ENCODE results near the gene ATP9A. TPM values are rescaled to one million over a fixed set of nuclear protein-coding genes. Genes with fewer than 3 reads are reported as not detected.
A peak's percentile ranks its signal among the peaks of the same experiment; 100 is the strongest.

Gene ATP9A
- total RNA-seq, 1 experiment from 2014 or later: 16.8 TPM

DNA sequence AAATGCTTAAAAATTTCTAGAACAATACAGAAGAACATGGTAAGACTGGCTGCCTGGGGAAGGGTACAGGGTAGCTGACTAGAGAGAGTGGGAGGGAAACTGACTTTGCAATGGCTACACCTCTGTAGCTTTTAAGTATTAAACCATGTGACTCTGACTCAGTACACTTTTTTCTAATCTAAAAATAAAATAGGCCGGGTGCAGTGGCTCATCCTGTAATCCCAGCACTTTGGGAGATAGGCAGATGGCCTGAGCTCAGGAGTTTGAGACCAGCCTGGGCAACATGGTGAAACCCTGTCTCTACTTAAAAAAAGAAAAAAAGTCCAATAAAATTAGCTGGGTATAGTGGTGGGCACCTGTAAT is 18.5 kb downstream of the ATP9A start:
- TF ChIP-seq, protein P1, sequence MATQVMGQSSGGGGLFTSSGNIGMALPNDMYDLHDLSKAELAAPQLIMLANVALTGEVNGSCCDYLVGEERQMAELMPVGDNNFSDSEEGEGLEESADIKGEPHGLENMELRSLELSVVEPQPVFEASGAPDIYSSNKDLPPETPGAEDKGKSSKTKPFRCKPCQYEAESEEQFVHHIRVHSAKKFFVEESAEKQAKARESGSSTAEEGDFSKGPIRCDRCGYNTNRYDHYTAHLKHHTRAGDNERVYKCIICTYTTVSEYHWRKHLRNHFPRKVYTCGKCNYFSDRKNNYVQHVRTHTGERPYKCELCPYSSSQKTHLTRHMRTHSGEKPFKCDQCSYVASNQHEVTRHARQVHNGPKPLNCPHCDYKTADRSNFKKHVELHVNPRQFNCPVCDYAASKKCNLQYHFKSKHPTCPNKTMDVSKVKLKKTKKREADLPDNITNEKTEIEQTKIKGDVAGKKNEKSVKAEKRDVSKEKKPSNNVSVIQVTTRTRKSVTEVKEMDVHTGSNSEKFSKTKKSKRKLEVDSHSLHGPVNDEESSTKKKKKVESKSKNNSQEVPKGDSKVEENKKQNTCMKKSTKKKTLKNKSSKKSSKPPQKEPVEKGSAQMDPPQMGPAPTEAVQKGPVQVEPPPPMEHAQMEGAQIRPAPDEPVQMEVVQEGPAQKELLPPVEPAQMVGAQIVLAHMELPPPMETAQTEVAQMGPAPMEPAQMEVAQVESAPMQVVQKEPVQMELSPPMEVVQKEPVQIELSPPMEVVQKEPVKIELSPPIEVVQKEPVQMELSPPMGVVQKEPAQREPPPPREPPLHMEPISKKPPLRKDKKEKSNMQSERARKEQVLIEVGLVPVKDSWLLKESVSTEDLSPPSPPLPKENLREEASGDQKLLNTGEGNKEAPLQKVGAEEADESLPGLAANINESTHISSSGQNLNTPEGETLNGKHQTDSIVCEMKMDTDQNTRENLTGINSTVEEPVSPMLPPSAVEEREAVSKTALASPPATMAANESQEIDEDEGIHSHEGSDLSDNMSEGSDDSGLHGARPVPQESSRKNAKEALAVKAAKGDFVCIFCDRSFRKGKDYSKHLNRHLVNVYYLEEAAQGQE (IDR thresholded peaks at IDR 0.05; ENCODE audit: low read depth): no peak
- TF ChIP-seq POLR2A (IDR thresholded peaks at IDR 0.05; ENCODE audit: borderline replicate concordance, extremely low read depth, insufficient read depth, insufficient read length) (no peak), SP1 (IDR thresholded peaks at IDR 0.05; ENCODE audit: low read depth) (no peak), POLR2AphosphoS5 (IDR thresholded peaks at IDR 0.05; ENCODE audit: low read depth, low read length) (peak; percentile 23), ELF1 (IDR thresholded peaks at IDR 0.05; ENCODE audit: borderline replicate concordance, low read depth) (no peak), SRF (IDR thresholded peaks at IDR 0.05; ENCODE audit: low read depth) (no peak), EZH2 (IDR thresholded peaks at IDR 0.05) (no peak), ZNF274 (IDR thresholded peaks at IDR 0.05; ENCODE audit: low read depth, low read length) (no peak), TCF7L2 (IDR thresholded peaks at IDR 0.05; ENCODE audit: borderline replicate concordance, extremely low read depth, insufficient read depth, insufficient read length) (no peak), JUND (IDR thresholded peaks at IDR 0.05) (peak; percentile 14; the same call in 1 of the 2 replicates), SIN3A (IDR thresholded peaks at IDR 0.05; ENCODE audit: low read depth) (no peak; the same call in 1 of the 2 replicates), YY1 (IDR thresholded peaks at IDR 0.05; ENCODE audit: extremely low read depth, insufficient replicate concordance, low read depth, low read length) (no peak), FOSL1 (IDR thresholded peaks at IDR 0.05; ENCODE audit: low read depth) (no peak), EZH2phosphoT487 (IDR thresholded peaks at IDR 0.05; ENCODE audit: borderline replicate concordance) (no peak)
- TF ChIP-seq, protein P2, sequence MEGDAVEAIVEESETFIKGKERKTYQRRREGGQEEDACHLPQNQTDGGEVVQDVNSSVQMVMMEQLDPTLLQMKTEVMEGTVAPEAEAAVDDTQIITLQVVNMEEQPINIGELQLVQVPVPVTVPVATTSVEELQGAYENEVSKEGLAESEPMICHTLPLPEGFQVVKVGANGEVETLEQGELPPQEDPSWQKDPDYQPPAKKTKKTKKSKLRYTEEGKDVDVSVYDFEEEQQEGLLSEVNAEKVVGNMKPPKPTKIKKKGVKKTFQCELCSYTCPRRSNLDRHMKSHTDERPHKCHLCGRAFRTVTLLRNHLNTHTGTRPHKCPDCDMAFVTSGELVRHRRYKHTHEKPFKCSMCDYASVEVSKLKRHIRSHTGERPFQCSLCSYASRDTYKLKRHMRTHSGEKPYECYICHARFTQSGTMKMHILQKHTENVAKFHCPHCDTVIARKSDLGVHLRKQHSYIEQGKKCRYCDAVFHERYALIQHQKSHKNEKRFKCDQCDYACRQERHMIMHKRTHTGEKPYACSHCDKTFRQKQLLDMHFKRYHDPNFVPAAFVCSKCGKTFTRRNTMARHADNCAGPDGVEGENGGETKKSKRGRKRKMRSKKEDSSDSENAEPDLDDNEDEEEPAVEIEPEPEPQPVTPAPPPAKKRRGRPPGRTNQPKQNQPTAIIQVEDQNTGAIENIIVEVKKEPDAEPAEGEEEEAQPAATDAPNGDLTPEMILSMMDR (IDR thresholded peaks at IDR 0.05 in 2 of 3, conservative IDR thresholded peaks at IDR 0.05 in 1 of 3; ENCODE audit: borderline replicate concordance in 1 of 3, insufficient read depth in 1 of 3, low read depth in 2 of 3, low read length in 2 of 3): no peak
- TF ChIP-seq, protein P3, sequence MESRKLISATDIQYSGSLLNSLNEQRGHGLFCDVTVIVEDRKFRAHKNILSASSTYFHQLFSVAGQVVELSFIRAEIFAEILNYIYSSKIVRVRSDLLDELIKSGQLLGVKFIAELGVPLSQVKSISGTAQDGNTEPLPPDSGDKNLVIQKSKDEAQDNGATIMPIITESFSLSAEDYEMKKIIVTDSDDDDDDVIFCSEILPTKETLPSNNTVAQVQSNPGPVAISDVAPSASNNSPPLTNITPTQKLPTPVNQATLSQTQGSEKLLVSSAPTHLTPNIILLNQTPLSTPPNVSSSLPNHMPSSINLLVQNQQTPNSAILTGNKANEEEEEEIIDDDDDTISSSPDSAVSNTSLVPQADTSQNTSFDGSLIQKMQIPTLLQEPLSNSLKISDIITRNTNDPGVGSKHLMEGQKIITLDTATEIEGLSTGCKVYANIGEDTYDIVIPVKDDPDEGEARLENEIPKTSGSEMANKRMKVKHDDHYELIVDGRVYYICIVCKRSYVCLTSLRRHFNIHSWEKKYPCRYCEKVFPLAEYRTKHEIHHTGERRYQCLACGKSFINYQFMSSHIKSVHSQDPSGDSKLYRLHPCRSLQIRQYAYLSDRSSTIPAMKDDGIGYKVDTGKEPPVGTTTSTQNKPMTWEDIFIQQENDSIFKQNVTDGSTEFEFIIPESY (IDR thresholded peaks at IDR 0.05; ENCODE audit: extremely low read depth, insufficient replicate concordance, low read length): no peak
- TF ChIP-seq, protein P4, sequence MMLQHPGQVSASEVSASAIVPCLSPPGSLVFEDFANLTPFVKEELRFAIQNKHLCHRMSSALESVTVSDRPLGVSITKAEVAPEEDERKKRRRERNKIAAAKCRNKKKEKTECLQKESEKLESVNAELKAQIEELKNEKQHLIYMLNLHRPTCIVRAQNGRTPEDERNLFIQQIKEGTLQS (IDR thresholded peaks at IDR 0.05): no peak
- H3K9me3 ChIP-seq (ENCODE audit: control insufficient read depth in 1 of 2, insufficient read depth in 1 of 2, low read depth in 1 of 2, low read length in 2 of 2): no peaks in the 10 kb centered on the region
- no peaks in the 10 kb centered on the region for H3K36me3 ChIP-seq (ENCODE audit: control insufficient read depth in 1 of 2, insufficient read depth in 2 of 2, low read length in 2 of 2)
- peaks cover 20% of the 10 kb centered on the region for H3K79me2 ChIP-seq (ENCODE audit: insufficient read depth, low read length)
- ATAC-seq (peak; percentile 39), DNase-seq (ENCODE audit: low read depth, low spot score) (no peak)
- POLR2A ChIA-PET: interaction anchor here (0.8 to 3.2 kb wide), 5 partner anchors 11 to 89 kb away, joined by 3 to 15 read pairs (median 10); no protein-coding TSS in a partner anchor
- H3K4me3 ChIP-seq (replicated peaks in 1 of 2; ENCODE audit: low read depth in 1 of 2, low read length in 2 of 2): peak overlapping the region; percentile 22 to 30
- peaks cover 59 to 85% of the 10 kb centered on the region in 2 experiments for H3K4me1 ChIP-seq (ENCODE audit: control insufficient read depth in 1 of 2, insufficient read depth in 2 of 2, low read length in 2 of 2)
- no peaks in the 10 kb centered on the region for H3K27me3 ChIP-seq (ENCODE audit: insufficient read depth, low read length)
- no peaks in the 10 kb centered on the region for H4K20me1 ChIP-seq (ENCODE audit: insufficient read depth)
- H2AFZ ChIP-seq (ENCODE audit: low read depth, low read length, poor library complexity, severe bottlenecking): no peak overlapping the region
- H3K9ac ChIP-seq (ENCODE audit: low read length): peak overlapping the region; percentile 71
- intact Hi-C loops (cut with micrococcal nuclease): no loop called here
- H3K27ac ChIP-seq (ENCODE audit: low read depth, low read length): peak overlapping the region; percentile 87
- RAD21 ChIA-PET (ENCODE audit: low non-redundant PET in 1 of 2, low total read pairs in 2 of 2, uncharacterized antibody in 2 of 2, unreplicated experiment in 2 of 2): interaction anchor here in 1 of 2 experiments (0.6 to 1.5 kb wide), 2 partner anchors 11 to 17 kb away, joined by 4 to 5 read pairs; no protein-coding TSS in a partner anchor
- CTCF ChIA-PET: interaction anchor here (1.0 to 1.7 kb wide), 3 partner anchors 13 to 49 kb away, joined by 3 to 5 read pairs (median 3); no protein-coding TSS in a partner anchor
- no peaks in the 10 kb centered on the region for H3K9me2 ChIP-seq (ENCODE audit: insufficient read depth)
- TSS peak; percentile 37 for BruUV-seq (replicated peaks)
- H3K4me2 ChIP-seq (ENCODE audit: low read length): peak overlapping the region; percentile 81

Data from HCT116 (cell line).